ENCODE results near the gene ZBTB11. TPM values are rescaled to one million over a fixed set of nuclear protein-coding genes. Genes with fewer than 3 reads are reported as not detected.
"Not testable (repeated sequence)": the region's sequence is repeated elsewhere in the genome, so short reads cannot be mapped to it uniquely, and the experiment has no call there.

ZBTB11 gene
- total RNA-seq, 1 experiment from 2014 or later = 15.8 TPM

DNA sequence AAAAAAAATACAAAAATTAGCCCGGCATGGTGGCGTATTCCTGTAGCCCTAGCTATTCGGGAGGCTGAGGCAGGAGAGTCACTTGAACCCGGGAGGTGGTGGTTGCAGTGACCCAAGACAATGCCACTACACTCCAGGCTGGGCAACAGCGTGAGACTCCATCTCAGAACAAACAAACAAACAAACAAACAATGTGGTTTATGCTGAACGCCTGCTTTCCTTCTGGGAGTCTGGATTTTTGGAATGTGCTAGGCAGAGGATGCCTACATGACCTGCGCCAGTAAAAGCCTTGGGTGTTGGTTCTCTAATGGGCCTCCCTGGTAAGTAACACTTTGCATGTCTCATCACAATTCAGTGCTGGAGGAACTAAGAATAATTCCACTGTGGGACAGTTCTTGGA lies 59.5 kb downstream of the ZBTB11 start:
- DNase-seq (ENCODE audit: low spot score) = no peak

DNA sequence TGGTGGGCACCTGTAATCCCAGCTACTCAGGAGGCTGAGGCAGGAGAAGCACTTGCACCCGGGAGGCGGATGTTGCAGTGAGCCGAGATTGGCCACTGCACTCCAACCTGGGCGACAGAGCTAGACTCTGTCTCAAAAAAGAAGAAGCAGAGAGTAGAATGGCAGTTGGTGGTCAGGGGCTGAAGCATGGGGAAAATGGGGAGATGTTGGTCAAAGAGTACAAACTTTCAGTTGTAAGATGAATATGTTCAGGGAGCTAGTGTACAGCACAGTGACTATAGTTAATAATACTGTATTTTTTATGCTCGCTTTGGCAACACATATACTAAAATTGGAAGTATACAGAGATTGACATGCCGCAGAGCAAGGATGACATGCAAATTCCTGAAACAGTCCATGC lies 61.4 kb downstream of the ZBTB11 start:
- no peak for DNase-seq (ENCODE audit: low spot score)

DNA sequence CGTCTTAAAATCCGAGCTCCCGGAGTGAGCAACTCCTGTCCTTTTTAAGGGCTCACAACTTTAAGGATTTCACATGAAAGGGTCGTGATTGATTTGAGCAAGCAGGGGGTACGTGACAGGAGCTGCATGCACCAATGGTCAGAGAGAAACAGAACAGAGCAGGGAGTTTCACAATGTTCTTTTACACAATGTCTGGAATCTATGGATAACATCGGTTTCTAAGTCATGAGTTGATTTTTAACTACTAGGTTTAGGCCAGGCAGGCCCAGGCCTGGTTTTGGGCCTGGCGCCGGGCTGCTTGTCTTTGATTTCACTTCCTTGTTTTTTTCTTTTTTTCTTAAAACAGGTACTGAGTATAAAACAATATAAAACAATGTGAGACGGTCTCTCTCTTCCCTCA lies 63.9 kb downstream of the ZBTB11 start:
- not testable (repeated sequence) for DNase-seq (ENCODE audit: low spot score)

DNA sequence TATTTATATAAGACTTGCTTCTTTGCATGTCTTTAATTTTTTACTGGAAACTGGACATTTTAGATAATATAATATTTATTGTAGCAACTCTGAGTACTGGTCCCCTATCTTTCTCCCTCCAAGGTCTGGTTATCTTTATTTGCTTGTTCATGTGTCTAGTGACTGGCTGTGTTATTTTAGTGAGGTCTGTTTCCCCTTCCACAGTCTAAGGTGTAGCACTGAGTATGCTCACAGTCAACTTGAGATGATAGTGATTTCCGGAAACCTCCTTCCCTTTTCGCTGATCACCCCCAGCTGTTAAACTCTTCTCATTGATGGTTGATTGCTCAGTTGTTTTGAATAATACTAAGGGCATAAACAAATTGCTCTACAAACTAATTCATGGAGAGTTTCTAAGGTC lies 65.9 kb downstream of the ZBTB11 start:
- DNase-seq (ENCODE audit: low spot score) = no peak

DNA sequence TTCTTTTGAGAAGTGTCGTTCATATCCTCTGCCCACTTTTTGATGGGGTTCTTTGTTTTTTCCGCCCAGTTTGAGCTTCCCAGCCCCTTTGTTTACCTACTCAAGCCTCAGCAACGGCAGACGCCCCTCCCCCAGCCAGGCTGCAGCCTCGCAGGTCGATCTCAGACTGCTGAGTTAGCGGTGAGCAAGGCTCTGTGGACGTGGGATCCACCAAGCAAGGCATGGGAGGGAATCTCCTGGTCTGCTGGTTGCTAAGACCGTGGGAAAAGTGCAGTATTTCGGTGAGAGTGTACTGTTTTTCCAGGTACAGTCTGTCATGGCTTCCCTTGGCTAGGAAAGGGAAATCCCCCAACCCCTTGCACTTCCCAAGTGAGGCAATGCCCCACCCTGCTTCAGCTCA lies 71.5 kb downstream of the ZBTB11 start:
- not testable (repeated sequence) for DNase-seq (ENCODE audit: low spot score)

DNA sequence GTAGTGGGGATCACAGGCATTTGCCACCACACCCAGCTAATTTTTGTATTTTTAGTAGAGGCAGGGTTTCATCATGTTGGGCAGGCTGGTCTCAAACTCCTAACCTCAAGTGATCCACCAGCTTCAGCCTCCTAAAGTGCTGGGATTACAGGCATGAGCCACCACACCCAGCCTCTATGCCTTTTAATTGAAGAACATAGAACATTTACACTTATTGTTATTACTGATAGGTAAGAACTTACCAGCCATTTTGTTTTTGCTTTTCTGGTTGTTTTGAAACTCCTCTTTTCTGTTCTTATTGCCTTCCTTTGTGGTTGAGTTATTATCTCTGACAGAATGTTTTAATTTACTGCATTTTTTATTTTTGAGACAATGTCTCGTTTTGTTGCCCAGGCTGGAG lies 73.7 kb downstream of the ZBTB11 start:
- DNase-seq (ENCODE audit: low spot score) = no peak

DNA sequence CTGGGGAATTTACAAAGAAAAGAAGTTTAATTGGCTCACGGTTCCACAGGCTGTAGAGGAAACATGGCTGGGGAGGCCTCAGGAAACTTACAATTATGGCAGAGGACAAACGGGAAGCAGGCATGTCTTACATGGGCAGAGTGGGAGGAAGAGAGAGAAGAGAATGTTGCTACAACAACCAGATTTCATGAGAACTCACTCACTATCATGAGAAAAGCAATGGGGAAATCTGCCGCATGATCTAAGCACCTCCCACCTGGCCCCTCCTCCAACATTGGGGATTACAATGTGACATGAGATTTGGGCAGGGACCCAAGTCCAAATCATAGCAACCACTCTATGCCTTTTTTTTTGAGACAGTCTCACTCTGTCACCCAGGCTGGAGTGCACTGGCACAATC lies 74.2 kb downstream of the ZBTB11 start:
- no peak for DNase-seq (ENCODE audit: low spot score)

Other genes with a start within 250 kb of the ZBTB11 start
- 3.2 and 5.0 TPM in 2 replicates for gene SENP7, start 163.9 kb downstream of the ZBTB11 start, total RNA-seq (2014; rRNA removed; shearing (Covaris generic))
- 37.7 and 49.4 TPM in 2 replicates for gene TRMT10C, start 115.3 kb downstream of the ZBTB11 start, total RNA-seq (2014; rRNA removed; shearing (Covaris generic))
- 54.0 and 72.4 TPM in 2 replicates for gene PCNP, start 103.0 kb downstream of the ZBTB11 start, total RNA-seq (2014; rRNA removed; shearing (Covaris generic))
- 1,482 and 1,554 TPM in 2 replicates for gene RPL24, start 9.6 kb upstream of the ZBTB11 start, total RNA-seq (2014; rRNA removed; shearing (Covaris generic))
- gene CEP97, start 47.5 kb upstream of the ZBTB11 start, total RNA-seq (2014; rRNA removed; shearing (Covaris generic)) = 10.3 and 12.3 TPM in 2 replicates
- gene NXPE3, start 102.1 kb upstream of the ZBTB11 start, total RNA-seq (2014; rRNA removed; shearing (Covaris generic)) = 14.9 and 21.0 TPM in 2 replicates
- gene NFKBIZ, start 172.4 kb upstream of the ZBTB11 start, total RNA-seq (2014; rRNA removed; shearing (Covaris generic)) = 0.81 and 8.0 TPM in 2 replicates

All from H4 (cell line).